ENCODE measurements around the gene MUC15.

DNA sequence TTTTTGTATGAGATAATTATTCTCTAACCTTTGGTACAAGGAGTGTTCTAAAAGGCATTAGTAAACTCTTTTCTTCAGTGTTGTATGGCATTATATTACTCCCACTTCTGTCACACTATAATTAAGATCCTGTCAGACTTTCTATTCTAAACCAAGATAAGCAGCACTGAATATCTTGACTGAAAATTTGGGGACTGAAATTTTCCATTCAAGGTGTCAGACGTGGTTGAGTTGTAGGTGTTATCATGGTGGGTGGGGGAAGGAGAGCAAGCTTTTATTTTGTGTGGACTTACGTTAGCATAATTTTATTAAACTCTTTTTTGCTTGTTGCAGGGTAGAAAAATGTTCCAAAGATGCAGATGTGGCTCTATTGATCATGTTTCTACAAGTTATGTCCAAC is 22.9 kb downstream of the MUC15 start:
- no peak for TF ChIP-seq HDAC6 (IDR thresholded peaks at IDR 0.05; ENCODE audit: unreplicated experiment)
- TF ChIP-seq EP300 (IDR thresholded peaks at IDR 0.05; ENCODE audit: borderline replicate concordance in 1 of 2, control insufficient read depth in 1 of 2, low read depth in 2 of 2, low read length in 2 of 2): no peak
- TF ChIP-seq, protein P1, sequence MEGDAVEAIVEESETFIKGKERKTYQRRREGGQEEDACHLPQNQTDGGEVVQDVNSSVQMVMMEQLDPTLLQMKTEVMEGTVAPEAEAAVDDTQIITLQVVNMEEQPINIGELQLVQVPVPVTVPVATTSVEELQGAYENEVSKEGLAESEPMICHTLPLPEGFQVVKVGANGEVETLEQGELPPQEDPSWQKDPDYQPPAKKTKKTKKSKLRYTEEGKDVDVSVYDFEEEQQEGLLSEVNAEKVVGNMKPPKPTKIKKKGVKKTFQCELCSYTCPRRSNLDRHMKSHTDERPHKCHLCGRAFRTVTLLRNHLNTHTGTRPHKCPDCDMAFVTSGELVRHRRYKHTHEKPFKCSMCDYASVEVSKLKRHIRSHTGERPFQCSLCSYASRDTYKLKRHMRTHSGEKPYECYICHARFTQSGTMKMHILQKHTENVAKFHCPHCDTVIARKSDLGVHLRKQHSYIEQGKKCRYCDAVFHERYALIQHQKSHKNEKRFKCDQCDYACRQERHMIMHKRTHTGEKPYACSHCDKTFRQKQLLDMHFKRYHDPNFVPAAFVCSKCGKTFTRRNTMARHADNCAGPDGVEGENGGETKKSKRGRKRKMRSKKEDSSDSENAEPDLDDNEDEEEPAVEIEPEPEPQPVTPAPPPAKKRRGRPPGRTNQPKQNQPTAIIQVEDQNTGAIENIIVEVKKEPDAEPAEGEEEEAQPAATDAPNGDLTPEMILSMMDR (IDR thresholded peaks at IDR 0.05 in 2 of 3, conservative IDR thresholded peaks at IDR 0.05 in 1 of 3; ENCODE audit: control insufficient read depth in 2 of 3, extremely low read depth in 1 of 3, insufficient read depth in 1 of 3, low read depth in 3 of 3, low read length in 3 of 3): no peak
- no peak for TF ChIP-seq SMC3 (IDR thresholded peaks at IDR 0.05; ENCODE audit: borderline replicate concordance, low read length)
- TF ChIP-seq SP1 (IDR thresholded peaks at IDR 0.05; ENCODE audit: low read depth, low read length): no peak
- TF ChIP-seq MYC (IDR thresholded peaks at IDR 0.05; ENCODE audit: insufficient read depth, insufficient read length, insufficient replicate concordance, low read length, severe bottlenecking): no peak
- TF ChIP-seq RFX5 (IDR thresholded peaks at IDR 0.05; ENCODE audit: low read depth, low read length): no peak
- TF ChIP-seq TCF7 (IDR thresholded peaks at IDR 0.05; ENCODE audit: borderline replicate concordance): no peak
- no peak for TF ChIP-seq TCF12 (IDR thresholded peaks at IDR 0.05; ENCODE audit: low read depth, low read length)
- TF ChIP-seq POLR2A (IDR thresholded peaks at IDR 0.05; ENCODE audit: low read depth, low read length): no peak
- no peak for TF ChIP-seq BACH1 (IDR thresholded peaks at IDR 0.05; ENCODE audit: borderline replicate concordance)
- TF ChIP-seq RAD21 (IDR thresholded peaks at IDR 0.05; ENCODE audit: insufficient read depth, low read depth, low read length): no peak
